HG03520 (cell line): ENCODE data around the gene FOXR1.
A peak's percentile ranks its signal among the peaks of the same experiment; 100 is the strongest.
"Not testable (repeated sequence)": the region's sequence is repeated elsewhere in the genome, so short reads cannot be mapped to it uniquely, and the experiment has no call there.

Experiments
- ATAC-seq: cut with Tn5 transposase; IDR thresholded peaks from one replicate; pipeline ENCODE4 v1.9.1; 2021; ENCODE audit warnings: mild to moderate bottlenecking, moderate library complexity; ENCODE audit not compliant: unreplicated experiment

Gene FOXR1

DNA sequence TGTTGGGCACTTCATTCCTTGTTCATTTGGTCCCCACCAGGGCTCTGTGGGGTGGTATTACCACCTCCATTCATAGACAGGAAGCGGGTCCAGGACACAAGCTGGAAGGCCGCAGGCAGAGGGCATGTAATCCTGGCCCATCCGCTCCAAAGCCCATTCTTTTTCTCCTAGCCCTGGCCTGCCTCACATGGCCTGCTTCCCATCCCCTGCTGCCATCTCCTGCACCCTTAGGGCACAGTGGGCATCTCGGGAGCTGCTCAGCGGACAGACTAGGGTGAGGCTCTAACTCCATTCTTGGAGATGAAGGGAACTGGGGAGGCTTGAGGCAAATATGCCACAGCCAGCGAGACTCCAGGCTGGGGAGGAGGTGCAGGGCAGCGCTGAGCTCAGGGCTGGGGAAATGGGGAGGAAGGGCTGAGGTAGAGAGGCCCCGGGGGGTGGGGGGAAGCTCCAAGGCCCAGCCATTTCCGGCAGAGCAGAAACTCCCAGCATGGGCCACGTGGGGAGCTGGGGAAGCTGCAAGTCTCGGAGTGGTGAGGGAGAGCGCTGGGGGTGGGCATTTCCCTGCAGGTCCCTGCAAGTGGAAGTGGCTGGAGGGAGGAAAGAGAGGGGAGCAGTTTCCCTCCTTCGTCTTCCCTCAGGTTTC is 31.5 kb upstream of the FOXR1 start:
- ATAC-seq = no peak

DNA sequence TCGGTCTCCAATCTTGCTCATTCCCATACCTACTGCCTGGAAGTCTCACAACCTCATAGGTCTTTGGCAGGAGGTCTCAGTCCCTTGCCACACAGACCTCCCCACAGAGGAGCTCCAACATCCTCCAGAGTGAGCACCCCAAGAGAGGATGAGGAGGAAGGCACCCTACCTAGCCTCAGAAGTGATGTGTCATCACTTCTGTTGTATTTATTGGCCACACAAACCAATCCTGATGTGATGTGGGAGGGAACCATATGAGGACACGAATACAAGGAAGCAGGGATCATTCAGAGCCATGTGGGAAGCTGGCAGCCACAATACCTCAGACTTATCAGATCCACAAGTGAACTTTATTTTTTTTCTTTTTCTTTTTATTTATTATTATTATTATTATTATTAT is 24.5 kb upstream of the FOXR1 start:
- no peak for ATAC-seq

DNA sequence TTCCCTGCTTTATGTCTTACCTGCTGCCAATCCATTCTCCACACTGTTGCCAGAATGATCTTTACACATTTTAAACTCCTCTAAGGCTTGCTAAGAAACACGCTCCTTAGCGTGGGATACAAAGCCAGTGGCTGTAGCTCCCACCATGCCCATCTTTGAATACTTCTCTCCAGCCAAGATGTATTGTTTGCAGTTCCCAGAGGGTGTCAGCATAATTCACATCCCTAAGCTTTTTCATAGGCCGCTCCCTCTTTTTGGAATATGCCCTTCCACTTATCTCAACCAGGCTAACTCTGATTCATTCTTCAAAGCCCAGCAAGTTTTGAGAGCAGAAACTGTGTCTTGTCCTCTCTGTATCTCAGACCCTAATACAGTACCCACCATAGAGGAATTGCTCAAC is 23.6 kb upstream of the FOXR1 start:
- no peak for ATAC-seq

DNA sequence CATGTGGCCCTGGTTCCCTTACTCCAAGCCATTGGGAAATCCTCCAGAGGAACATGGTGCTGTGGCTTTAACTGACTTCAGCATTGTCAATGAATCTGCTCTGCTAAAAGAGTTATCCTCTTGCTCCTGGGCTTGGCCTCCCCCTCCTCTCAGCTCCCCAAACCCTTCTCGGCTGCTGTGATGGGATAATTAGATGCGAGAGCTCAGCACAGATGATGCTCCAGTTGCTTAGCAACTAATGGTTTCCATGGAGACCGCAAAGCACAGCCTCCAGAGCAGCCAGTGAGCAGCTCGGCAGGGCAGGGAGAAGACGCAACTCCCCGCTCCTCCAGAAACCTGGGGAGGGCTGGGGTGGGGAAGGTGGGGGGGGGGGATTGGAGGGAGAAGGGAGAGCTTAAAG is 18.3 kb upstream of the FOXR1 start:
- ATAC-seq = no peak

DNA sequence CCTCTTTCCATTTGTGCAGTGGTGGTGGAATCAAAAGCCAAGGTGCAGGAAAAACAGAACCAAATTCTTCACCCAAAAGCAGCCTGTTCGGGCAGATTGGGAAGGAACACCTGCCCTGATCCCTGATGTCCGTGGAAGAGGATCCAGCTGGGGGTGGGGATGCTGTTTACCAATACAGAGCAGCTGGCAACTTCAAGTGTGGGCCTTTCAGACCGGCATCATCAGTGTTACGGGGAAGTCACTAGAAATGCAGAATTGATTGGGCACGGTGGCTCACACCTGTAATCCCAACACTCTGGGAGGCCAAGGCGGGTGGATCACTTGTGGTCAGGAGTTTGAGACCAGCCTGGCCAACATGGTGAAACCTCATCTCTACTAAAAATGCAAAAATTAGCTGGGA is 17.6 kb upstream of the FOXR1 start:
- ATAC-seq = not testable (repeated sequence)

DNA sequence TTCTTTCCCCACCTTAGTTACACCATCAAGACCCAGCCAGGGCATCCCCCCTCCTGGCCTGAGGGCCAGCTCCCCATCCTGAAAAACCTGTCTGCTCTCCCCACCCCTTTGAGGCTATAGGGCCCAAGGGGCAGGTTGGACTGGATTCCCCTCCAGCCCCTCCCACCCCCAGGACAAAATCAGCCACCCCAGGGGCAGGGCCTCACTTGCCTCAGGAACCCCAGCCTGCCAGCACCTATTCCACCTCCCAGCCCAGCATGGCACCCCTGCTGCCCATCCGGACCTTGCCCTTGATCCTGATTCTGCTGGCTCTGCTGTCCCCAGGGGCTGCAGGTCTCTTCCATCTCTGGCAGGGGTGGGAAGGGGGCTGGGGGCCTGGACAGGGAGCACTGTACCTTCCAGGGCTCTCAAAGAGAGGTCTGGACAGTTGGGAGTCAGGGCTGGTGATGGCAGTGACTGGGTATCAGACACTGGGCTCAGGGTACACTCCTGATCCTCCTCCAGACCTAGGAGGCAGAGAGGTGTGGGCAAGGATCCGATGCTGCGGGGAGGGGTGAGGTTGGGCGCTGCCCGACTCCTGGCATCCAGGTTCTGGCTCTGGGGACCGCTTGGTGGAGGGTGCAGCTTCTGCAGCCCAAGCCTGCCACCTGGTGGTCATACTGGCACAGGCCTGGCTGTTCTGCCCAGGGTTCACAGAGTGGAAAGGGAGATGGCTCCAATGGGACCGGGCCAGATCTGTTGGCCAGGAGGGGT is 15.3 kb upstream of the FOXR1 start, which contains the start of gene UPK2:
Gene UPK2 (plus strand): TSS at position 205 of the 753 bp plus-strand sequence. CDS start 53 bp downstream, at position 258.
- peak; percentile 53 for ATAC-seq

DNA sequence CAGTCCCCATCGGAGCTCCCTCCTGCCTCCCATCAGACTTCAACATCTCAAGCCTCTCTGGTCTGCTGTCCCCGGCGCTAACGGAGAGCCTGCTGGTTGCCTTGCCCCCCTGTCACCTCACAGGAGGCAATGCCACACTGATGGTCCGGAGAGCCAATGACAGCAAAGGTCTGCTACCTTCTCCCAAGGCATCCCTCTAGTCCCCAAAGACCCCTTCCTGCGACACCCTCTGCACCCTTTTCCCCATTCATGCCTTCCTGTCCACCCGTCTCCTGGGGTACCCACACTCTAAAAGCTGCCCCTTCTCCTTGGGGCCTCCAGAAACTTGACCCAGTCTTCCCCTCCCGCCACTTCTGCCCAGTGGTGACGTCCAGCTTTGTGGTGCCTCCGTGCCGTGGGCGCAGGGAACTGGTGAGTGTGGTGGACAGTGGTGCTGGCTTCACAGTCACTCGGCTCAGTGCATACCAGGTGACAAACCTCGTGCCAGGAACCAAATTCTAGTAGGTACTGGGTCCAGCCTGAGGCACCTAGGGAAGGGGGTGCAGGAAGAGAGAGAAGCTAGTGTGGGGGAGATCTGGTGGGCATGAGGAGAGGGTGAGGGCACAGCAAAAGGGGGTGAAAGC is 14.6 kb upstream of the FOXR1 start:
- ATAC-seq = no peak

DNA sequence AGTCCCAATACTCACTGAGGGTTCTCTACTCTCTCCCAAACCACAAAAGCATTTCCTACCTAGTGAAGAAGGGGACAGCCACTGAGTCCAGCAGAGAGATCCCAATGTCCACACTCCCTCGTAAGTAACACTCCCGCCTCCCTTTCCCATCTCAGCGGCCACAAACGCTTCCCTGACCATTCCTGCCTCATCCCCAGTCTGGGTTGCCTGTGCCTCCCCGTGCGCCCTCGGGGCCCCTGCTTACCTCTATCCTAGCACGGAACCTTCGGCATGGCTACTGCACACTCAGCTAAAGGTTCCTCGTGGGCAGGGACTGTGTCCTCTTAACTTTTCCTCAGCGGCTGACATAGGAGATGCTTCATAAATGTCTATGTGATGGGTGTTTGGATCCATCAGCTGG is 14.0 kb upstream of the FOXR1 start:
- no peak for ATAC-seq

DNA sequence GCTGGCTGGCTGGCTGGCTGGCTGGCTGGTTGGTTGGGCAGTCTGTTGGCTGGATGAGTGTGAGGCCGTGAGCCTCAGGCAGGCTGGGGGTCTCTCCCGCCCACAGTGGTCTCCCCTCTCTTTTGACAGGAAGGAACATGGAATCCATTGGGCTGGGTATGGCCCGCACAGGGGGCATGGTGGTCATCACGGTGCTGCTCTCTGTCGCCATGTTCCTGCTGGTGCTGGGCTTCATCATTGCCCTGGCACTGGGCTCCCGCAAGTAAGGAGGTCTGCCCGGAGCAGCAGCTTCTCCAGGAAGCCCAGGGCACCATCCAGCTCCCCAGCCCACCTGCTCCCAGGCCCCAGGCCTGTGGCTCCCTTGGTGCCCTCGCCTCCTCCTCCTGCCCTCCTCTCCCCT is 13.6 kb upstream of the FOXR1 start:
- ATAC-seq = no peak

DNA sequence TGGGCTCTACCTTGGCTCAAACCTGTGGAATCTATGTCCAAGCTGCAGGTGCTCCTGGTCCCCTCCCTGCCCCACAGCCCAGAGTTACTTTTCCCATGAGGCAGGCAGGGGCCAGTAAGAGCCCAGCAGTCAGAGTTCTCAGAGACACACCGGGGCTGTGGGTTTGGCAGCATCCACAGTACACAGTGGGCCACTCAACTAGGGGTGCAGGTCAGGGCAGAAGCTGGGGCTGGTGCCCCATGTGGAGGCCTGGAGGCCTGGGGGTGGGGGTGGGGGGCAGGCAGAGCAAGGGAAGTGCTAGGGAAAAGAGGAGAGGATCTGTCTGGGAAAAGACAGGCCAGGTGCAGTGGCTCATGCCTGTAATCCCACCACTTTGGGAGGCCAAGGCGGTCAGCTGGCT is 13.0 kb upstream of the FOXR1 start:
- no peak for ATAC-seq

DNA sequence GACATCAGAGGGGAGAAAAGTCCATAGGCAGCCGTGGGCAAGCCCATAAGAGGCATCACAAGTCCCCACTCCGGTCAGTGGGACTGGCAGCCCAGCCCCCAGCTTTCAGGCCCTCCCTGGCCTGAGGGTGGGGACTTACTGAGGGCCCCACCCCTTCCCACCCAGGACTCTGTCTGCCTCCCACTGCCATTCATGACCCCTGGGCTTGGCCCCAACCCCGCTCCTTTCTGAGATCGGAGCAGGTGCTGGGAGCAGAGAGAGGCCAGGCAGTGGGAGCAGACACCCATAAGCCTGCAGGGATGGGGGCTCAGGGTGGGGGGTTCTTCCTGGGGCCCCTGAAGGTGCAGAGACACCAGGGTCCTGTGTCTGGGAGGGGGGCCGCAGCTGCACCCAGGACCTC is 10.4 kb upstream of the FOXR1 start:
- ATAC-seq = no peak

DNA sequence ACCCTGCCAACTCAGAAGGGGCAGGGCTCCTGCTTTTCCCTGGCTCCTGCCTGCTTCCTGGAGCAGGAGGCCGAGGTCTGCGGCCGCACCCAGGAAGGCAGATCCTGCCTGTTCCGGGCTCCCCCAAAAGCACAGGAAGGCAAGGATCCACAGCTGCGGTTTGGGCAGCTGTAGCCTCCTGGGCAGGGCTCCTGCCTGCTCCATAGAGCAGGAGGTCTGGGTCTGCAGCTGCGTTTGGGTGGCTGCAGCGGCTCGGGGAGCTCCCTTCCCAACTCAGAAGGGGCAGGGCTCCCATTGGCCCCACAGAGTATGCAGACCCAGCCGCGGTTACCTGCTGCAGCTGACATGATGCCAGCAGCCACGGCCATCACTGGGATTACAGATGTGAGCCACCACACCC is 10.0 kb upstream of the FOXR1 start:
- no peak for ATAC-seq

DNA sequence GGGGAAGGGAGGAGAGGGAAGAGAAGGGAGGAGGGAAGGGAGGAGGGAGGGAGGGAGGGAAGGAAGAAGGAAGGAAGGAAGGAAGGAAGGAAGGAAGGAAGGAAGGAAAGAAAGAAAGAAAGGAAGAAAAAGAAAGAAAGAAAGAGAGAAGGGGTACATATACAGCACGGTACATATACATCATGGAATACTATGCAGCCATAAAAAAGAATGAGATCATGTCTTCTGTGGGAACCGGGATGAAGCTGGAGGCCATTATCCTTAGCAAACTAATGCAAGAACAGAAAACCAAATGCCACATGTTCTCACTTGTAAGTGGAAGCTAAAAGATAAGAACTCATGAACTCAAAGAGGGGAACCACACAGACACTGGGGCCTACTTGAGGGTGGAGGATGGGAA is 2.1 kb upstream of the FOXR1 start:
- not testable (repeated sequence) for ATAC-seq

DNA sequence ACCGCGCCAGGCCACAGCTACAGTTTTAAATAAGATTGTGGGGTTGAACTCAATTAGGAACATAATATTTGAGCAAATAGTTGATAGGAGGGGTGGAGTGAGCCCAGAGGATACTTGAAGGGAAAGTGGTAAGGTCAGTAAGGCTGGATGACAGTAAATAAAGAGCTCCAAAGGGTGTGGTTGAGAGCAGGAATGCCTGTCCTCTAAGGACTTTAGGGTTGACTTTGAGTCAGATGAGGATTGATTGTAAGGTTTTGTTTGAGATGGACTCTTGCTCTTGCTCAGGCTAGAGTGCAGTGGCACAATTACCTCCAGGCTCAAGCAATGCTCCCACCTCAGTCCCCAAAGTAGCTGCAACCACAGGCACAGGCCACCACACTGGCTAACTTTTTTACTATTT is 2.4 kb downstream of the FOXR1 start:
- no peak for ATAC-seq

DNA sequence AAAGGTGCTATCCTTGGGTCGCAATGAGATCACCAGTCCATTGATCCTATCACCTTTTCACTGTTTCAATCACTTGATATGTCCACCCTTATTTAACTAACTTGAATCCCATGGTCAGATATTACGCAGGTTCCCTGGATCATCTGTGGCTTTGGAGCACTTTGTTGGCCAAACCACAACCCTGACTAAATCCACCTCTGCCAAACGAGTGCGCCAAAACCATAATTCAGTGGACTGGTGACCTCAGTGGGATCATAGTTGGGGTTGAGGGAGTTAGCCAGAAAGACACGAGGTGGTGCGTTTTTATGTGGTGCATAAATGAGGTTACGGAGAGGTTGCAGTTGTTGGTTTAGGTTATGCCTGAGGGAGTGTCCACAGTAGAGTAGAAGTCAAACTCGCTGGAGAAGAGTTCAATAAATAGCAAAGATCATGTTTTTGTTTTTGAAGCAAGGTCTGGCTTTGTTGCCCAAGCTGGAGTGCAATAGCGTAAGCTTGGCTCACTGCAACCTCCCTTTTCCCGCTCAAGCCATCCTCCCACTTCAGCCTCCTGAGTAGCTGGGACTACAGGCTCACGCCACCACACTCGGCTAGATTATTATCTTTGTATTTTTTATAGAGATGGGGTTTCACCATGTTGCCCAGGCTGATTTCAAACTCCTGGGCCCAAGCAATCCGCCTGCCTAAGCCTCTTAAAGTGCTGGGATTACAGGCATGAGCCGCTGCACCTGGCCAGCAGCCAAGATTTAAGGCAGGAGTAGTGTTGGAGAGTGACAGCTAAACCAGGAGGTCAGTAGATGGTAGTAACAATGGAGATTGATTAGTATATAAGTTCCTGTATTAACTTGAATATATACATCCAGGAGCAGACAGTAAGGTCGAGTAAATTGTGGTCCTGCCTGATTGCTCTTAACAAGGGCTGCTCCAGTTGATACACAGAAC is 4.5 kb downstream of the FOXR1 start:
- ATAC-seq = no peak

DNA sequence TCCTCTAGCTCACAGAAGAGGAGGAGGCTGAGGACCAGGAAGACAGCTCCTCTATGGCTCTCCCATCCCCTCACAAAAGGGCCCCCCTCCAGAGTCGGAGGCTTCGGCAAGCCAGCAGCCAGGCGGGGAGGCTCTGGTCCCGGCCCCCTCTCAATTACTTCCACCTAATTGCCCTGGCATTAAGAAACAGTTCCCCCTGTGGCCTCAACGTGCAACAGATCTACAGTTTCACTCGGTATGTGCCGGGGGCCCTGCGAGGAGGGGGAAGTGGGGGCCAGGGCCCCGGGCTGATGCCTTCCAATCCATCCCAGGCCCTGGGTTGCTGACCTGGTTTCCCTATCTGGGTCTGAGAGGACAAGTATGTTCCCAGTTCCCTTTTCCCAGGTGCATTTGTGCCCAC is 7.9 kb downstream of the FOXR1 start:
- no peak for ATAC-seq

DNA sequence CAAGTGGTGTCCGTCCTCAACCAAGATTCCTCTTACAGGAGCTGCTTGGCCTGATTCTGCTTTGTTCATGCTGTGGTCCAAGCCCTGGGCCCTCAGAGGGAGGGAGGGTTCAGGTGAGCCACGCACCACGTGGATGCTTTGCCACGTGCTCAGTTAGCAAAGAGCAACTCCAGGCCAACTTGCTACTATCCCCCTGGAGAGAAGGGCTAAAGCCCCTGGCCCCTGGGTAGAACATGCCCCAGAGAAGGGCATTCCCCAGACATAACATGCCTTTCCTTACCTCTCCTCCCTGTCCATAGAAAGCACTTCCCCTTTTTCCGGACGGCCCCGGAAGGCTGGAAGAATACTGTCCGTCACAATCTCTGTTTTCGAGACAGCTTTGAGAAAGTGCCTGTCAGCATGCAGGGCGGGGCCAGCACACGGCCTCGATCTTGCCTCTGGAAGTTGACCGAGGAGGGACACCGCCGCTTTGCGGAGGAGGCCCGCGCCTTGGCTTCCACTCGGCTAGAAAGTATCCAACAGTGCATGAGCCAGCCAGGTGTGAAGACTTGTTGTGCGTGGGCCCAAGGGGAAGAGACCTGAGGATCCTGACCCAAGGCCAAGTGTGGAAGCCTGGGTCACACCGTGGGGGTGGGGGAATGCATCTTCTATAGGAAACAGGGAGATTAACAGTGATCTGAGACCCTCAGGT is 8.8 kb downstream of the FOXR1 start:
- ATAC-seq = no peak

DNA sequence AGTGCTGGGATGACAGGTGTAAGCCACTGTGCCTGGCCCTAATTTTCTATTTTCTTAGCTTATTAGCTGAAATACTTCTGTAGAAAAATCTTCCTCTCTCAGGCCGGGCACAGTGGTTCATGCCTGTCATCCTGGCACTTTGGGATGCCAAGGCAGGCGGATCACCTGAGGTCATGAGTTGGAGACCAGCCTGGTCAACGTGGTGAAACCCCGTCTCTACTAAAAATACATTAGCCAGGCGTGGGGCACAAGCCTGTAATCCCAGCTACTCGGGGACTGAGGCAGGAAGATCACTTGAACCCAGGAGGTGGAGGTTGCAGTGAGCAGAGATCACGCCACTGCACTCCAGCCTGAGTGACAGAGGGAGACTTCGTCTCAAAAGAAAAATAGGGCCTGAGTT is 12.8 kb downstream of the FOXR1 start:
- ATAC-seq = not testable (repeated sequence)

DNA sequence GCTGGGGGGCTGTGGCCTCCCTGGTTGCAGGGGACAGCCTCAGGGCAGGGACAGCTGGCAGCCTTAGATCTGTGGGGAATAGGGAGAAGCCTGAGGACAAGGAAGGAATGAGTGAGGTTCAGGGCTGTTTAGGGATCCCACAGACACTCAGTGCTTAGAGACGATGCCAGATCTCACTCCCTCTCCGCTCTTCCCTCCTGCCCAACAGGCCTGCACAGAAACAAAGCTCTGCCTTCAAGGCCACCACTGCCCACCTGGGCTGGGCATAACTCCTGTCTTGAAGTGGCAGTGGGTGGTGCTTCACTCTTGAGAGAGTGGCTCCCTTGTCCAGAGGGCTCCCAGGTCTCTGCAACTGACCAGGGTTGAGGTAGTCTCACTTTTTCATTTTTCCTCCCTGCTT is 13.3 kb downstream of the FOXR1 start:
- no peak for ATAC-seq

DNA sequence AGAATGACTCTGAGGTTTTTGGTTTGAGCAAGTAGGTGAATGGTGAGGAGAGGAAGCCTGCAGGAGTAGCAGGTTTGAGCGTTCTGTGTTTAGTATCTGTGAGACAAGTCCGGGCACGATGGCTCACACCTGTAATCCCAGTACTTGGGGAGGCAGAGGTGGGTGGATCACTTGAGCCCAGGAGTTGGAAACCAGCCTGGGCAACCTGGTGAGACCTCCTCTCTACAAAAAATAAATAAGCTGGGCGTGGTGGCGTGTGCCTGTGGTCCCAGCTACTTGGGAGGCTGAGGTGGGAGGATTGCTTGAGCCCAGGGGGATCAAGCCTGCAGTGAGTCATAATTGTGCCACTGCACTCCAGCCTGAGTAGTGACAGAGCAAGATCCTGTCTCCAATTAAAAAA is 16.7 kb downstream of the FOXR1 start:
- no peak for ATAC-seq
